Measurements from ENCODE around the gene PSMD14. TPM values are rescaled to one million over a fixed set of nuclear protein-coding genes. Genes with fewer than 3 reads are reported as not detected.
A peak's percentile ranks its signal among the peaks of the same experiment; 100 is the strongest.

Gene PSMD14
- total RNA-seq, 1 experiment from 2014 or later, result 205 TPM

DNA sequence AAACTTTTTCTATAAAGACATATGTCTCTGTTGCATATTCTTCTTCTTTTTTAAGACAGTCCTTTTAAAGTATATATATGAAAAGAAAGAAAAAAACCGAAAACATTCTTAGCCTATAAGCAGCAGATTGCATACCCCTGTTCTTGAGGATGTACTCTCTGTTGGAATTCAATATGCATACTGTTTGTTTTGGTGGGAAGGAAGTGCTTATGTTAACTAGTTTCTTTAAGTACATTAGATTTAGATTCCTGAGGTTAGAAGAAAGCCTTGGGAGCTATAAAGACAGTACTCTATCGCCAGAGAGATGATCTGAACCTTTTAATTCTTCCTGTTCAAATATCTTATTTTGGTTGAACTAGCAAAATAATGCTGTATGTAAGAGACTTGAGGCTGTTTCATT, 61.1 kb downstream of the PSMD14 start:
- CTCF ChIA-PET, result no interaction called here
- POLR2A ChIA-PET (ENCODE audit: low non-redundant PET), result interaction anchor here (0.5 to 0.6 kb wide), 3 partner anchors 9 to 1657 kb away, joined by 6 to 8 read pairs (median 6); partner anchors contain the start of gene MARCHF7
- DNase-seq (ENCODE audit: low spot score), result peak; percentile 77
- TSS peak; percentile 1 for BruUV-seq (replicated peaks)
- Histone ChIP-seq H3K27me3 (replicated peaks; ENCODE audit: insufficient read depth, low read depth, low read length, poor library complexity) (no peaks in the 10 kb centered on the region), H3K9me3 (ENCODE audit: low read depth, low read length, poor library complexity, severe bottlenecking) (no peaks in the 10 kb centered on the region), H3K4me1 (ENCODE audit: insufficient read depth, low read length, poor library complexity, severe bottlenecking) (peaks cover 73% of the 10 kb centered on the region), H3K27ac (ENCODE audit: low read depth, low read length, poor library complexity, severe bottlenecking) (peak overlapping the region; percentile 60), H3K4me3 (ENCODE audit: low read depth, low read length, poor library complexity, severe bottlenecking) (no peak overlapping the region), H3K36me3 (ENCODE audit: insufficient read depth, low read length, poor library complexity, severe bottlenecking) (peaks cover 24% of the 10 kb centered on the region)
- intact Hi-C loops (cut with micrococcal nuclease; ENCODE audit: unreplicated experiment), result no loop called here
- TF ChIP-seq EZH2 (IDR thresholded peaks at IDR 0.05; ENCODE audit: borderline replicate concordance, low read depth, low read length, poor library complexity, severe bottlenecking), result no peak
- TF ChIP-seq, protein P1, sequence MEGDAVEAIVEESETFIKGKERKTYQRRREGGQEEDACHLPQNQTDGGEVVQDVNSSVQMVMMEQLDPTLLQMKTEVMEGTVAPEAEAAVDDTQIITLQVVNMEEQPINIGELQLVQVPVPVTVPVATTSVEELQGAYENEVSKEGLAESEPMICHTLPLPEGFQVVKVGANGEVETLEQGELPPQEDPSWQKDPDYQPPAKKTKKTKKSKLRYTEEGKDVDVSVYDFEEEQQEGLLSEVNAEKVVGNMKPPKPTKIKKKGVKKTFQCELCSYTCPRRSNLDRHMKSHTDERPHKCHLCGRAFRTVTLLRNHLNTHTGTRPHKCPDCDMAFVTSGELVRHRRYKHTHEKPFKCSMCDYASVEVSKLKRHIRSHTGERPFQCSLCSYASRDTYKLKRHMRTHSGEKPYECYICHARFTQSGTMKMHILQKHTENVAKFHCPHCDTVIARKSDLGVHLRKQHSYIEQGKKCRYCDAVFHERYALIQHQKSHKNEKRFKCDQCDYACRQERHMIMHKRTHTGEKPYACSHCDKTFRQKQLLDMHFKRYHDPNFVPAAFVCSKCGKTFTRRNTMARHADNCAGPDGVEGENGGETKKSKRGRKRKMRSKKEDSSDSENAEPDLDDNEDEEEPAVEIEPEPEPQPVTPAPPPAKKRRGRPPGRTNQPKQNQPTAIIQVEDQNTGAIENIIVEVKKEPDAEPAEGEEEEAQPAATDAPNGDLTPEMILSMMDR (conservative IDR thresholded peaks at IDR 0.05; ENCODE audit: low read depth, low read length), result no peak

DNA sequence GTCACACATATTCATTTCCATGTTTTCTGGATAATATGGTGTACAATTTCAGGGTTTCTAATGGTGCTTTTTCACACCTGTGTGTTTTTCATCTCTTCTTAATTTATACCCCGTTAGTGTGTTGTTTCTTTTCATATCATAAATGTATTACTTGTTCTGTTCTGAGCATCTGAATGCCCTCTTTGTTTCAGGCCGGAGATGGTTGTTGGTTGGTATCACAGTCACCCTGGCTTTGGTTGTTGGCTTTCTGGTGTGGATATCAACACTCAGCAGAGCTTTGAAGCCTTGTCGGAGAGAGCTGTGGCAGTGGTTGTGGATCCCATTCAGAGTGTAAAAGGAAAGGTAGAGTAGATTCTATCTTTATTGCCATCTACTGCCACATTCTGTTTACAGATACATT, 62.8 kb downstream of the PSMD14 start:
- intact Hi-C loops (cut with micrococcal nuclease; ENCODE audit: unreplicated experiment), result loop anchor here (2.0 kb wide), 1 partner anchor 14 kb away; no protein-coding TSS in a partner anchor
- Histone ChIP-seq H3K36me3 (ENCODE audit: insufficient read depth, low read length, poor library complexity, severe bottlenecking) (peaks cover 28% of the 10 kb centered on the region), H3K4me3 (ENCODE audit: low read depth, low read length, poor library complexity, severe bottlenecking) (no peak overlapping the region), H3K4me1 (ENCODE audit: insufficient read depth, low read length, poor library complexity, severe bottlenecking) (peaks cover 73% of the 10 kb centered on the region), H3K27ac (ENCODE audit: low read depth, low read length, poor library complexity, severe bottlenecking) (peak overlapping the region; percentile 48), H3K27me3 (replicated peaks; ENCODE audit: insufficient read depth, low read depth, low read length, poor library complexity) (no peaks in the 10 kb centered on the region), H3K9me3 (ENCODE audit: low read depth, low read length, poor library complexity, severe bottlenecking) (no peaks in the 10 kb centered on the region)
- POLR2A ChIA-PET (ENCODE audit: low non-redundant PET), result no interaction called here
- DNase-seq (ENCODE audit: low spot score), result no peak
- BruUV-seq (replicated peaks), result no TSS peak
- TF ChIP-seq, protein P1 (conservative IDR thresholded peaks at IDR 0.05; ENCODE audit: low read depth, low read length), result no peak
- TF ChIP-seq EZH2 (IDR thresholded peaks at IDR 0.05; ENCODE audit: borderline replicate concordance, low read depth, low read length, poor library complexity, severe bottlenecking), result no peak
- CTCF ChIA-PET, result no interaction called here

DNA sequence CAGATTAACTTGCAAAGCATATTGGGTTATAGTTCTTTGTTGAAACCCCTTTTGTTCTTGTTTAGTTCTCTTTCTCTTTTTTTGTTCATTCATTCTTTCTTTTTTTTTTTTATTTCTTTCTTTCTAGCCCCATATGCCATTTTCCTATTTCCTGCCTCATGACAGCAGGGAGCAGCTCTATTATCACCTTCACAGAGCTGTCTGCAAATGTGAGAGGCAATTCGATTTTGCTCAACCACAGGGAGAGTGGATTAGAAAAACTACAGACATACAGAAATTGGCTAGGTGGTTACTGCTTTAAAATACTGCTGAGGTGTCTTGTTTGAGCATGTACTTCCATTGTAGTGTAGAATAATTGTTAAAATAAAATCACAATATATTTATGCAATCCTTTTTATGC, 63.6 kb downstream of the PSMD14 start:
- peak; percentile 20 for DNase-seq (ENCODE audit: low spot score)
- Histone ChIP-seq H3K36me3 (ENCODE audit: insufficient read depth, low read length, poor library complexity, severe bottlenecking) (peaks cover 28% of the 10 kb centered on the region), H3K9me3 (ENCODE audit: low read depth, low read length, poor library complexity, severe bottlenecking) (no peaks in the 10 kb centered on the region), H3K4me1 (ENCODE audit: insufficient read depth, low read length, poor library complexity, severe bottlenecking) (peaks cover 72% of the 10 kb centered on the region), H3K27me3 (replicated peaks; ENCODE audit: insufficient read depth, low read depth, low read length, poor library complexity) (no peaks in the 10 kb centered on the region), H3K27ac (ENCODE audit: low read depth, low read length, poor library complexity, severe bottlenecking) (no peak overlapping the region), H3K4me3 (ENCODE audit: low read depth, low read length, poor library complexity, severe bottlenecking) (no peak overlapping the region)
- CTCF ChIA-PET, result no interaction called here
- intact Hi-C loops (cut with micrococcal nuclease; ENCODE audit: unreplicated experiment), result loop anchor here (2.0 kb wide), 1 partner anchor 15 kb away; no protein-coding TSS in a partner anchor
- POLR2A ChIA-PET (ENCODE audit: low non-redundant PET), result no interaction called here
- no TSS peak for BruUV-seq (replicated peaks)
- no peak for TF ChIP-seq EZH2 (IDR thresholded peaks at IDR 0.05; ENCODE audit: borderline replicate concordance, low read depth, low read length, poor library complexity, severe bottlenecking)
- TF ChIP-seq, protein P1 (conservative IDR thresholded peaks at IDR 0.05; ENCODE audit: low read depth, low read length), result no peak
